WTC11 (cell line): Measurements from ENCODE around the gene PPP4R2.

Source experiments
- CTCF ChIP-seq: fragments of 200-600 bp; IDR thresholded peaks from 2 replicates; pipeline ENCODE4 v1.8.0; 2022; ENCODE audit warnings: antibody characterized with exemption
- E2F1 ChIP-seq: sonication (generic); formaldehyde crosslinking; IDR thresholded peaks from 2 replicates; pipeline ENCODE4 v1.8.0; 2022; ENCODE audit warnings: mild to moderate bottlenecking, missing genetic modification reagents
- ETV6 ChIP-seq: sonication (generic); formaldehyde crosslinking; IDR thresholded peaks from 2 replicates; pipeline ENCODE4 v1.8.1; 2022; ENCODE audit warnings: mild to moderate bottlenecking, missing genetic modification reagents
- FOXP1 ChIP-seq: sonication (generic); formaldehyde crosslinking; IDR thresholded peaks from 2 replicates; pipeline ENCODE4 v1.8.0; 2022; ENCODE audit warnings: missing genetic modification reagents, mild to moderate bottlenecking, moderate library complexity, borderline replicate concordance
- NR3C1 ChIP-seq: sonication (generic); formaldehyde crosslinking; conservative IDR thresholded peaks from 2 replicates; pipeline ENCODE4 v1.8.1; 2023; ENCODE audit warnings: low read depth, mild to moderate bottlenecking, missing genetic modification reagents
- TEAD1 ChIP-seq: sonication (generic); formaldehyde crosslinking; IDR thresholded peaks from 2 replicates; pipeline ENCODE4 v1.8.0; 2022; ENCODE audit warnings: mild to moderate bottlenecking, missing genetic modification reagents
- USF2 ChIP-seq: sonication (generic); formaldehyde crosslinking; IDR thresholded peaks from 2 replicates; pipeline ENCODE4 v1.8.1; 2023; ENCODE audit warnings: mild to moderate bottlenecking, missing genetic modification reagents, moderate library complexity
- ZNF232 ChIP-seq: sonication (generic); formaldehyde crosslinking; IDR thresholded peaks from 2 replicates; pipeline ENCODE4 v1.8.0; 2022; ENCODE audit warnings: mild to moderate bottlenecking, missing genetic modification reagents

- no peak for TF ChIP-seq CTCF
- TF ChIP-seq TEAD1 (CRISPR knock-in tag) = no peak
- no peak for TF ChIP-seq ETV6 (CRISPR knock-in tag)
- TF ChIP-seq NR3C1 (CRISPR knock-in tag) = no peak
- TF ChIP-seq FOXP1 = no peak
- TF ChIP-seq USF2 (CRISPR knock-in tag) = no peak
- no peak for TF ChIP-seq ZNF232
- no peak for TF ChIP-seq E2F1
These were observed 3.3 kb downstream of the PPP4R2 start for GRCh38 chr3:72999951-73000350.
